ENCODE data around the gene NFIB. TPM values are rescaled to one million over a fixed set of nuclear protein-coding genes. Genes with fewer than 3 reads are reported as not detected.

NFIB gene
- total and polyA plus RNA-seq, 2 of the 4 experiments (the other 2 are of a cell fraction), result 1.4 to 2.0 TPM

GRCh38 chr9:14341437-14342122 lies 27.6 kb upstream of the NFIB start:
- no peak overlapping the region for H4K5ac ChIP-seq (ENCODE audit: low read depth, low read length)
- no peak overlapping the region for H3K23ac ChIP-seq (ENCODE audit: low read depth, low read length)
- H3K14ac ChIP-seq (replicated peaks; ENCODE audit: low read depth, low read length), result no peak overlapping the region
- ATAC-seq (ENCODE audit: low read depth) (no peak), DNase-seq (no peak)
- in situ Hi-C loops (cut with MboI; ENCODE audit: low sequenced_read_pairs) (no loop called here), intact Hi-C loops (cut with micrococcal nuclease) (no loop called here), dilution Hi-C loops (cut with HindIII; ENCODE audit: low sequenced_read_pairs, unreplicated experiment) (no loop called here)
- no peaks in the 10 kb centered on the region for H3K9me1 ChIP-seq (ENCODE audit: insufficient read depth, low read length)
- no peak overlapping the region for H2BK5ac ChIP-seq (ENCODE audit: low read depth, low read length, poor library complexity, severe bottlenecking)
- no peak overlapping the region for H2AFZ ChIP-seq (replicated peaks; ENCODE audit: low read length, poor library complexity)
- H3K36me3 ChIP-seq (ENCODE audit: control insufficient read depth, insufficient read depth, low read length), result no peaks in the 10 kb centered on the region
- BruUV-seq (replicated peaks), result no TSS peak
- TF ChIP-seq RFX5 (IDR thresholded peaks at IDR 0.05; ENCODE audit: low read depth, low read length) (no peak), CEBPB (IDR thresholded peaks at IDR 0.05; ENCODE audit: low read depth, low read length) (no peak), CHD1 (IDR thresholded peaks at IDR 0.05; ENCODE audit: low read depth, low read length) (no peak), MAFK (IDR thresholded peaks at IDR 0.05; ENCODE audit: low read depth, low read length) (no peak), RAD21 (IDR thresholded peaks at IDR 0.05; ENCODE audit: low read length) (no peak), RCOR1 (IDR thresholded peaks at IDR 0.05; ENCODE audit: insufficient replicate concordance, low read length) (no peak), MXI1 (IDR thresholded peaks at IDR 0.05; ENCODE audit: borderline replicate concordance, low read depth, low read length) (no peak)
- TF ChIP-seq, protein P1, sequence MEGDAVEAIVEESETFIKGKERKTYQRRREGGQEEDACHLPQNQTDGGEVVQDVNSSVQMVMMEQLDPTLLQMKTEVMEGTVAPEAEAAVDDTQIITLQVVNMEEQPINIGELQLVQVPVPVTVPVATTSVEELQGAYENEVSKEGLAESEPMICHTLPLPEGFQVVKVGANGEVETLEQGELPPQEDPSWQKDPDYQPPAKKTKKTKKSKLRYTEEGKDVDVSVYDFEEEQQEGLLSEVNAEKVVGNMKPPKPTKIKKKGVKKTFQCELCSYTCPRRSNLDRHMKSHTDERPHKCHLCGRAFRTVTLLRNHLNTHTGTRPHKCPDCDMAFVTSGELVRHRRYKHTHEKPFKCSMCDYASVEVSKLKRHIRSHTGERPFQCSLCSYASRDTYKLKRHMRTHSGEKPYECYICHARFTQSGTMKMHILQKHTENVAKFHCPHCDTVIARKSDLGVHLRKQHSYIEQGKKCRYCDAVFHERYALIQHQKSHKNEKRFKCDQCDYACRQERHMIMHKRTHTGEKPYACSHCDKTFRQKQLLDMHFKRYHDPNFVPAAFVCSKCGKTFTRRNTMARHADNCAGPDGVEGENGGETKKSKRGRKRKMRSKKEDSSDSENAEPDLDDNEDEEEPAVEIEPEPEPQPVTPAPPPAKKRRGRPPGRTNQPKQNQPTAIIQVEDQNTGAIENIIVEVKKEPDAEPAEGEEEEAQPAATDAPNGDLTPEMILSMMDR (conservative IDR thresholded peaks at IDR 0.05; ENCODE audit: low read depth, low read length), result no peak
- no peak overlapping the region for H2AK5ac ChIP-seq (ENCODE audit: low read depth, low read length)
- WGBS, 2 experiments (ENCODE audit: extremely low coverage in 2 of 2, insufficient read length in 1 of 2), result no CpG with 5 or more reads among the region's 6 CpGs
- H3K9ac ChIP-seq (ENCODE audit: low read depth, low read length), result no peak overlapping the region
- H3K4me2 ChIP-seq (ENCODE audit: low read depth, low read length), result no peak overlapping the region
- H3K27ac ChIP-seq (ENCODE audit: insufficient read depth, low read length), result no peak overlapping the region
- H3K56ac ChIP-seq (ENCODE audit: extremely low read depth, insufficient read depth, low read length), result no peak overlapping the region
- CTCF ChIA-PET, result no interaction called here
- no peak overlapping the region for H2BK15ac ChIP-seq (ENCODE audit: low read depth, low read length)
- H3K18ac ChIP-seq (ENCODE audit: low read depth, low read length), result no peak overlapping the region
- POLR2A ChIA-PET (ENCODE audit: unreplicated experiment), result no interaction called here
- H2BK120ac ChIP-seq (ENCODE audit: low read depth, low read length), result no peak overlapping the region
- H3K79me1 ChIP-seq (ENCODE audit: low read depth in 1 of 2, low read length in 2 of 2), result no peaks in the 10 kb centered on the region
- H3K4me3 ChIP-seq (ENCODE audit: insufficient read depth, low read depth, low read length), result no peak overlapping the region
- no peaks in the 10 kb centered on the region for H4K20me1 ChIP-seq (ENCODE audit: insufficient read depth, low read length)
- no peak overlapping the region for H2AK9ac ChIP-seq (replicated peaks; ENCODE audit: low read depth, low read length, poor library complexity)
- H3K4ac ChIP-seq (ENCODE audit: low read depth, low read length), result no peak overlapping the region
- no peak overlapping the region for H2BK20ac ChIP-seq (ENCODE audit: low read depth, low read length)
- H4K91ac ChIP-seq (ENCODE audit: insufficient read depth, low read depth, low read length), result no peak overlapping the region
- H3K4me1 ChIP-seq (ENCODE audit: control insufficient read depth, insufficient read depth, low read length), result no peaks in the 10 kb centered on the region
- H4K8ac ChIP-seq (ENCODE audit: low read depth in 2 of 2, low read length in 2 of 2), result no peak overlapping the region
- peaks cover 8% of the 10 kb centered on the region; the same call in 1 of the 2 replicates for H3K9me3 ChIP-seq (ENCODE audit: control insufficient read depth, insufficient read depth, low read length)
- peaks cover 78% of the 10 kb centered on the region for H3K27me3 ChIP-seq (ENCODE audit: control insufficient read depth, insufficient read depth, low read length)
